Stimulated activated CD8-positive, alpha-beta memory T cell treated with anti-CD3 and anti-CD28 coated beads, Interleukin-12 subunit alpha, Interleukin-12 subunit beta, amount 100 ng/mL, for 1 hour (primary cell): ENCODE measurements around the gene MLXIP.

Experiments
- DNase-seq: peaks from one replicate; pipeline ENCODE4 v3.0.0-alpha.2; 2020; ENCODE audit warnings: low read depth

Gene MLXIP

GRCh38 chr12:122126342-122126635 is 47.7 kb downstream of the MLXIP start:
- no peak for DNase-seq

GRCh38 chr12:122126713-122127597 is 48.4 kb downstream of the MLXIP start:
- no peak for DNase-seq

- DNase-seq: no peak
Measured at GRCh38 chr12:122127839-122128238, 49.3 kb downstream of the MLXIP start.

- no peak for DNase-seq
Measured at GRCh38 chr12:122128481-122128880, 49.9 kb downstream of the MLXIP start.

- DNase-seq: no peak
Measured at GRCh38 chr12:122129131-122129530, 50.6 kb downstream of the MLXIP start.

GRCh38 chr12:122130150-122130549 is 51.6 kb downstream of the MLXIP start:
- DNase-seq: no peak

GRCh38 chr12:122133192-122133950 is 54.8 kb downstream of the MLXIP start:
- DNase-seq: no peak

GRCh38 chr12:122135437-122136031 is 57.0 kb downstream of the MLXIP start:
- DNase-seq: no peak

GRCh38 chr12:122137229-122137628 is 58.7 kb downstream of the MLXIP start:
- DNase-seq: no peak

- no peak for DNase-seq
Measured at GRCh38 chr12:122137681-122138080, 59.1 kb downstream of the MLXIP start.

GRCh38 chr12:122138181-122138580 is 59.6 kb downstream of the MLXIP start:
- DNase-seq: no peak

GRCh38 chr12:122138616-122139015 is 60.1 kb downstream of the MLXIP start:
- DNase-seq: no peak

GRCh38 chr12:122139266-122139665 is 60.7 kb downstream of the MLXIP start:
- no peak for DNase-seq

GRCh38 chr12:122139941-122140340 is 61.4 kb downstream of the MLXIP start:
- DNase-seq: no peak

GRCh38 chr12:122140467-122141257 is 62.1 kb downstream of the MLXIP start:
- DNase-seq: no peak

GRCh38 chr12:122141911-122142725 is 63.6 kb downstream of the MLXIP start:
- no peak for DNase-seq

- DNase-seq: no peak
Measured at GRCh38 chr12:122142857-122143256, 64.3 kb downstream of the MLXIP start.

GRCh38 chr12:122144885-122145284 is 66.3 kb downstream of the MLXIP start:
- DNase-seq: no peak

GRCh38 chr12:122145505-122146330 is 67.2 kb downstream of the MLXIP start:
- DNase-seq: no peak

GRCh38 chr12:122147514-122148290 is 69.1 kb downstream of the MLXIP start:
- no peak for DNase-seq
